ENCODE measurements around the gene SOX4. TPM values are rescaled to one million over a fixed set of nuclear protein-coding genes. Genes with fewer than 3 reads are reported as not detected.

Gene SOX4
- total RNA-seq, 2 donors from 2014 or later: 41.7 to 44.1 TPM

- TF ChIP-seq CTCF (IDR thresholded peaks at IDR 0.05) (no peak), POLR2AphosphoS5 (IDR thresholded peaks at IDR 0.05) (no peak), POLR2A (IDR thresholded peaks at IDR 0.05) (no peak)
- no peaks in the 10 kb centered on the region for H3K4me1 ChIP-seq (replicated peaks)
- no peaks in the 10 kb centered on the region for H3K27me3 ChIP-seq (replicated peaks; ENCODE audit: insufficient read depth)
- DNase-seq (ENCODE audit: low spot score): no peak
- no peak overlapping the region for H3K27ac ChIP-seq
- intact Hi-C loops (cut with DNase I): loop anchor here (10.0 kb wide), 1 partner anchor 248 kb away; no protein-coding TSS in a partner anchor
- no peaks in the 10 kb centered on the region for H3K9me3 ChIP-seq
- H3K36me3 ChIP-seq: no peaks in the 10 kb centered on the region
- no peak overlapping the region for H3K4me3 ChIP-seq
Observed at GRCh38 chr6:21582651-21583050, 10.9 kb upstream of the SOX4 start.

- H3K4me3 ChIP-seq: no peak overlapping the region
- WGBS: 63% methylated on average over 3 of the region's 3 CpGs
- no peak overlapping the region for H3K27ac ChIP-seq
- TF ChIP-seq CTCF (IDR thresholded peaks at IDR 0.05) (no peak), POLR2AphosphoS5 (IDR thresholded peaks at IDR 0.05) (no peak), POLR2A (IDR thresholded peaks at IDR 0.05) (no peak)
- no peaks in the 10 kb centered on the region for H3K36me3 ChIP-seq
- H3K4me1 ChIP-seq (replicated peaks): no peaks in the 10 kb centered on the region
- no peaks in the 10 kb centered on the region for H3K27me3 ChIP-seq (replicated peaks; ENCODE audit: insufficient read depth)
- H3K9me3 ChIP-seq: no peaks in the 10 kb centered on the region
- intact Hi-C loops (cut with DNase I): loop anchor here (5.0 to 10.0 kb wide), 2 partner anchors 251 to 714 kb away; no protein-coding TSS in a partner anchor
- no peak for DNase-seq (ENCODE audit: low spot score)
Observed at GRCh38 chr6:21586300-21586699, 7.3 kb upstream of the SOX4 start.

- intact Hi-C loops (cut with DNase I): loop anchor here (5.0 to 10.0 kb wide), 2 partner anchors 252 to 714 kb away; no protein-coding TSS in a partner anchor
Observed at GRCh38 chr6:21586740-21587178, 6.8 kb upstream of the SOX4 start.

GRCh38 chr6:21587179-21587960 is 6.2 kb upstream of the SOX4 start:
- no peaks in the 10 kb centered on the region for H3K4me1 ChIP-seq (replicated peaks)
- intact Hi-C loops (cut with DNase I): loop anchor here (5.0 to 10.0 kb wide), 2 partner anchors 253 to 715 kb away; no protein-coding TSS in a partner anchor
- WGBS: under 1% methylated on average over 48 of the region's 54 CpGs
- H3K9me3 ChIP-seq: no peaks in the 10 kb centered on the region
- no peaks in the 10 kb centered on the region for H3K36me3 ChIP-seq
- peak overlapping the region; percentile 88 to 89 for H3K27ac ChIP-seq
- peak overlapping the region; percentile 57 to 58 for H3K4me3 ChIP-seq
- TF ChIP-seq CTCF (IDR thresholded peaks at IDR 0.05) (peak in 1 of 4 experiments; percentile 29), POLR2AphosphoS5 (IDR thresholded peaks at IDR 0.05) (no peak)
- H3K27me3 ChIP-seq (replicated peaks; ENCODE audit: insufficient read depth): no peaks in the 10 kb centered on the region
- DNase-seq (ENCODE audit: low spot score): peak; percentile 56

More at GRCh38 chr6:21586740-21587178, 6.8 kb upstream of the SOX4 start:
- 11% methylated on average over 15 of the region's 15 CpGs for WGBS
- Histone ChIP-seq H3K4me1 (replicated peaks) (no peaks in the 10 kb centered on the region), H3K36me3 (no peaks in the 10 kb centered on the region), H3K27me3 (replicated peaks; ENCODE audit: insufficient read depth) (no peaks in the 10 kb centered on the region), H3K27ac (peak overlapping the region; percentile 88 to 89), H3K9me3 (no peaks in the 10 kb centered on the region), H3K4me3 (peak overlapping the region; percentile 57 to 58)
- TF ChIP-seq CTCF (IDR thresholded peaks at IDR 0.05): peak in 1 of 4 experiments; percentile 16
- TF ChIP-seq POLR2A (IDR thresholded peaks at IDR 0.05): no peak
- peak; percentile 38 for DNase-seq (ENCODE audit: low spot score)
